GM21367 (cell line): ENCODE measurements around the gene MTCP1.

ENCODE experiments used
- ATAC-seq: cut with Tn5 transposase; IDR thresholded peaks from one replicate; pipeline ENCODE4 v1.9.1; 2021; ENCODE audit not compliant: unreplicated experiment

MTCP1 gene

GRCh38 chrX:155070975-155071693, at the start of gene MTCP1, which contains the start of the genes BRCC3 and CMC4:
Gene MTCP1 (minus strand): TSS chrX:155071136. CDS start chrX:155066010, 5,126 bp downstream.
Gene BRCC3 (plus strand): TSS chrX:155071508. CDS start chrX:155071528, 20 bp downstream.
Gene CMC4 (minus strand): TSS chrX:155071136. CDS start chrX:155064023, 7,113 bp downstream.
- peak; percentile 83 for ATAC-seq

DNA sequence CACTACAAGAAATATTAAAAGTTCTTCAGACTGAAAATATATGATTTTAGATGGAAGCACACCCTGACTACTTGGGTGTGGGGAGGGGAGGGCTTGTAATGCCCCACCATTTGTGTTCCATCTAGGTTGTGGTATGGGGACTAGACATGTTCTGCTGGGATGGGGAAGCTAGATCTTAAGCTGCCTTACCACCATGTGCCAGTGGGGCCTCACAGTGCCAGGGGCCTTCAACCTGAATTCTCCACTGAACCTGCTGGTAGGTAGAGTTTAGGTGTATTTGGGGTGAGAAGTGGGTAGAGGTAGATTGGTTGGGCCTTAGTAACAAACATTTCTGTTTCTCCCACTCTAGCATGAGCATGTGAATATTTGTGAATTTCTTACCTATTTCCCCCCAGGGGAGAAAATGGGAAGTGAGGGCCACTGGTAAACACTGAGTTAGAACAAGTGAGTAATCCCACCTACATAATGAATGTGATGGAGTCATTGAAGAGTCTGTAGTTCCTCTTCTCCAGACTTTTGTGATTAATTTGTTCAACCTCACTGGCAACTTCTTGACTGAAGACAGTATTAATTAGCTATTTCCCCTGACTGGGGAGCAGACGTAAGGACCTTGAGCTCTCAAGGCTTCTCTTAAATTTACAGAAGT, 44.4 kb upstream of the MTCP1 start:
- no peak for ATAC-seq

DNA sequence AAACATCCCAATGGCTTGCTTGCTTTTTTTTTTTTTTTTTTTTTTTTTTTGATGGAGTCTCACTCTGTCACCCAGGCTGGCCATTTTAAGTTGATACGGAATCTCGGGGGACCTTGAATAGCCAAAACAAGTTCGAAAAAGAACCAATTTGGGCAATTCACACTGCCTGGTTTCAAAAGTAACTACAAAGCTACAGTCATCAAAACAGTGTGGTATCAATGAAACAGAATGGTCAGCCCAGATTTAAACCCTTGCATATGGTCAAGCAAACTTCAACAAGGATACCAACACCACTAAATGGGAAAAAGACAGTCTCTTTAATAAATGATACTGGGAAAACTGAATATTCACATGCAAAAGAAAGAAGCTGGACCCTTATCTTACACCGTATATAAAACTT, 42.2 kb upstream of the MTCP1 start:
- no peak for ATAC-seq

DNA sequence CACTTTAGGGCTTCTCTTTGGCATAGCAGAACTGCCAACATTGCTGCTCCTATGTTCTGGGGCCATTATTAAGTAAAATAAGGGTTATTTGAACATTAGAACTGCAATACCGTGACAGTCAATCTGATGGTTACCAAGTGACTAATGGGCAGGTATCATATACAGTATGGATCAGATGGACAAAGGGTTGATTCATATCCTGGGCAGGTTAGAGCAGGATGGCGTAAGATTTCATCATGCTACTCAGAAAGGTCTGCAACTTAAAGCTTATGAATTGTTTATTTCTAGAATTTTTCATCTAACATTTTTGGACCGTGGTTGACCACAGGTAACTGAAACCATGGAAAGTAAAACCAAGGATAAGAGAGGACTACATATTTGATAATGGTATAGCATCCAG, 41.2 kb upstream of the MTCP1 start:
- no peak for ATAC-seq

DNA sequence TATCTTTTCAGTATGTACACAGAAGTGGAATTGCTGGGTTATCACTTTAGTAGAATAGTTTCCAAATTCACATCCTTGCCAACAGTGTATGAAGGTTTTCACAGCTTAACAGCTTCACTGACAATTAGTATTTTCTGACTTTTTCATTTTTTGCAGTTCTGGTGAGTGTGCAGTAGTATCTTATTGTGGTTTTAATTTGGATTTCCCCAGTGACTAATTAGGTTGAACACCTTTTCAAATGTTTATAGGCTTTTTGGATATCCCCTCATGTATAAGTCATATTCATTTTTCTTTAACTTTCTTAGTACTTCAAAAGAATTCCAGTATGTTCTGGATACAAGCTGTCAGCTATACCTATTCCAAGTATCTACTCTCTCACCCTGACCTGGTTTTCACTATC, 37.5 kb upstream of the MTCP1 start:
- no peak for ATAC-seq

DNA sequence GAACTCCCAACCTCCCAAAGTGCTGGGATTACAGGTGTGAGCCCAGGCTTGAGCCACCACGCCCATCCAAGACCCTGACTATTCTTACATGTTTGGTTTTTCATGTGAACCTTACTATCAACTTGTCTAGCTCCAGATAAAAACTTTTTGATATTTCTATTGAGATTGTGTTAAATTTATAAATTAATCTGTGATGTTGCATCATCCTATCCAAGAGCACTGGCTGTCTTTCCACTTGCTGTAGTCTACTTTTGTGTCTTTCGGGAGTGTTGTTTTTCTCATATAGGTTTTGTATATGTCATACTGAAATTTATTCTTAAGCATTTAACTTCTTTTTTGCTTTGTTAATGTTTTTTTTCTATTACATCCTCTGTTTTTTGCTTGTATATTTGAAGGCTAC, 35.0 kb upstream of the MTCP1 start:
- ATAC-seq, result no peak

DNA sequence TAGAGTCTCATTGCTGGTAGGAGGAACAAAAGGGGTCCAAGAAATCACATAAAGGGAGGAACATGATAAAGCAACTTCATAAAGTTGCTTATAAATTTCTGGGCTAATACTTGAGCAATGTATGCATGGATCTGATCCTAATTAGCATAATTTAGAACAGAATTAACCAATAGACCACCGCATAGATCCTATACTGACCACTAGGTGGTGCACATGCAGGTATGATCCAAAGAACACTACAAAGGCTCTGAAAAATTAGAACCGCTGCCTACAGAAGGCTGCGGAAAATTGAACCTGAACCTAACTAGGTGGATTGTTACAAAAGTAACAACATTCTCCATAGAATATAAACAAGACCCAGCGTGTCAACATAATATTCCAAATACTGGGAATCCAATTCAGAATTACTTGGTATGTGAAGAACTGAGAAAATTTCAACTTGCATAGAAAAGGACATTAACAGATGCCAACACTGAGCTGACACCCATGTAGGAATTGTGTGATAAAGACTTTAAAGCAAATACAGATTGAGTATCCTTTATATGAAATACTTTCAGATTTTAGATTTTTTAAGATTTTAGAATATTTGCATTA, 23.6 kb upstream of the MTCP1 start:
- ATAC-seq, result no peak

DNA sequence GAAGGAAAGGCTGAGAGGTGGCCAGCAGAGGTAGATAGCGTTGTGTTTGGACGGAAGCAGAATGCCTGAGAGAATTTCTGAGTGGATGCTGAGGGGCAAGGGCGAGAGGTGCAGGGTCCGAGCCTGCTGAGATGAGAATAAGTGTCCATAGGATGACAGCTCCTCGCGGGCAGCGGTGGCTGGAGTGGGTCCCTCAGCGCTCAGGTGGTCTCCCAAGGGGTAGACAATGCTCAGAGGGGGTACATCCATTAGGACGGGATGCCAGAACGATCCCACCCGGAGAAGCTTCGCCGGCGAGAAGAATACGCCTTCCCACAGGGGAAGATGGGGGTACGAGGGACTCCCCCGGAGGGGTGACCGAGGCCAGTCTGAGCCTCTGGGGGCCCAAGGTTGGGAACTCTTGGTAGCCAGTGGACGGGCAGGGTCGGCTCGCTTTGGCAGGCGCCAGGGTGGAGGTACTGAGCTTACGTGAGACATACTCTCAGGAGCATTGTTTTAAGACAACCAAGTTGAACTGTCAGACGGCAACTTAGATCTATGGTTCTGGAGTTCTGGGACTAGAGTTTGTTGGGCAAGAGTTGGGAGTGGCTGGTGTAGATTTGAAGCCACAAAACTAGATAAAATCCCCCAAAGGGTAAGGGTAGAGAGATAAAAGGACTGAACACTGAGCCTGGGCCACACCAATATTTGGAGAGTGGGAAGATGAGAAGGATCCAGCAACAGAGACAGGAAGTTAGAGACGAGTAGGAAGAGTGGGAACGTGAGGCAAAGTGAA, 16.2 kb upstream of the MTCP1 start:
- ATAC-seq, result no peak

DNA sequence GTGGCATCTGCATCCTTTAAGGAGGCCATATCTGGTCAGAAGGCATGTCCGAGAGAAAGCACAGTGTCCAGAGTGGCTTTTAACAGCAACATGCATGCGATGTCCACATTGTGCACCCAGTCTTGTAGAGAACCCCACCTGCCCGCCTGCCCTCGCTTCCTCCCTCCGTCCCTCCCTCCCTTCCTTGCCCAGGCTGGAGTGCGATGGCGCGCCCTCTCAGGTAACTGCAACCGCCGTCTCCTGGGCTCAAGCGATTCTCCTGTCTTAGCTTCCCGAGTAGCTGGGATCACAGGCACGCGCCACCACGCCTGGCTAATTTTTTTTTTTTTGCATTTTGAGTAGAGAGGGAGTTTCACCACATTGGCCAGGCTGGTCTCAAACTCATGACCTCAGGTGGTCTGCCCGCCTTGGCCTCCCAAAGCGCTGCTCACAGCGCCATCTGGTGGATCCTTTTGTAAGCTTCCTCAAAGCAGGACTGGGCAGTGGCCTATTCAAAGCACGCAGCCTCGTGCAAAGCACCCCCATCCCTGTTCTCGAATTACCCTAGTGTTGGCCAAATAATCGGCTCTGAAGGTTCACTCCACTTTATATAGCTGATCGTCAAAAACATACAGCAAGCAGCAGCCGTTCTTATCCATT, 15.4 kb upstream of the MTCP1 start:
- no peak for ATAC-seq

DNA sequence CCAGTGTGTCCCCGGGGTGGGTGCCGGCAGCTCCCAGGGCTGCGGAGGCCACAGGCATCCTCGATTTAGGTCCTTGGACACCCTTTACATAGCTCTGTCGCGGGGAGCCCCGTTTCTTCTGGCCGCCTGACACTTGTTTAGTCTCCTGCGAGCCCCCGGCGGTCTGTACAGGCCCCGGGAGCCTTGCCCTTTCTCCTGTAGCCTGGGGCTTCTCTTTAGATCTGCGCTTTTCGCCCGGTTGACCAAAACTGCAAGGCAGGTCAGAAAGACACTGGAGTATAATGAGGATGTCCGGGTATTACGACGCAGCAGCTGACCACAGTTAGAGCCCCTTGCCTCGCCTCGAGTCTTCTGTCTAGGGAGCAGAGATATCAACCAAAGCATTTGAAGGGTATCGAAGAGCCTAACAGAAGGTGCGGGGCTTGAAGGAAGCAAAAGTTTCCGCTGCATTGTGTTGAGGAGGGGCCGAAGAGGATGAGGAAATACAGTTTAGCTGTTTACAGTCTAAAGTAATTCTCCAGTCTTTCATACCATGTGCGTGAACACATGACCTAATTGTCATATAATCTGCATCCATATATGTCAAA, 851 bp upstream of the MTCP1 start:
- ATAC-seq, result peak; percentile 6

DNA sequence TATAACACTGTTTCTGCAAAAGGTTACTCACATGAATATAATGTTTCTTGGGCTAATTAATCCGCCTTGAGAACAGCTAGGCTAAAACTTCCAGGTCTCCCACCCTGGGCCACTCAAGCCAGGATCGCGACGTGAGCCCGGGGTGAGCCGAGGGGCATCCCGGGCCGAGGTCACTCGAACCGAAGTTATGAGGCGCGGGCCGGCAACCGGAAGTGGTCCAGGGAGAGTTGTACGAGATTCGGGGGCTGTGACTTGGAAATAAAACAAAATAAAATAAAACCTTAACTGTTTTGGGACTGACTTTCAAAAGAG, 317 bp downstream of the MTCP1 start:
- ATAC-seq, result peak; percentile 2

DNA sequence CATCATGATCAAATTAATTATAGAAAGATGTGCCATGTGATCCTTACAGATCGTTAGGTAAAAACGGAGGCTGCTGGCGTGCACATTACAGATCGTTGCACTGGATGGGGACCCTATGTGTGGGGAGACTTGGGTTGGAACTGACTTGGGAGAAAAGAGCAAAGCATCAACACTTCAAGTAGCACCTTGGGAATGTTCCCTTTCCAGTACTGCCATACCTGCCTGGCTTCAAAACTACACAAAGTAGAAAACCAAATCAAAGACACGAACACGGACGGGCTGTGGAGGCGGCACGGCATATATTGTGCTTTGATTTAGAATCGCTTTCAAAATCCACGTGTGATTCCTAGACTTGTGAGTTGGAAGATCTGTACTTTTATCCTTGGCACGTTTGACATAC, 898 bp downstream of the MTCP1 start:
- ATAC-seq, result no peak

DNA sequence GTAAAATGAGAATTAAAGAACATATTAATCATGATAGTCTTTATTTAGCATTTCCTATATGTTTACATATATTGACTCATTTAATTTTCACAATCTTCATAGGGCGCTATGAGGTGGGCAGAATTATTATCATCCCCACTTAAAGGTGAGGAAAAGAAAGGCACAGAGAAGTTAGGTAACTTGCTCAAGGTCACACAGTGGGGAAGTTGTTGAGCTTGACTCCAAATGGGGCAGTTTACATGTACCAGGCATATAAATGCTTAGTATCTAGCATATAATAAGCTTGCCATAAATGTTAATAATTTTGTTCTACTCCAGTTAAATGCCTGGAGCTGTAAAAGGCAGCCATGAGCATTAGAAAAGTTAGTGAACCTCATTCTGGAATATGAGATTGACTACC, 1.5 kb downstream of the MTCP1 start:
- no peak for ATAC-seq

DNA sequence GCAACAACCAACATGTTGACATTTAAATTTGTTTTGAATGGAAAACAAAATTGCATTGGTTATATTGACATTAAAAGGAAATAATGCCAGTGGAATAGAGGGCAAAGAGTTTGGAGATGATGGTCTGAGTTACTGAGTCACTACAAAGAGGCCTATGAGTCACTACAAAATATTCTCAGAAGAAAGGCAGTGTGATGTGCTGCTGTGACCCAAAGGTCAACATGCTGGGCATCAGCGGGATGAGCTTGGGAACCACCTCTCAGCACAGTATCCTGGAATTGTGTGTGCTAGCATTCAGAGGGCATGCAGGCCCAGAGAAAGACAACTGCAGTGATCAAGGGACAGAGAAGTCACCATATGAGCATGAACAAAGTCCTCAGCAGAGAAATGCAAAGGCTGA, 2.8 kb downstream of the MTCP1 start:
- no peak for ATAC-seq

- no peak for ATAC-seq
These were observed 5.8 kb downstream of the MTCP1 start for GRCh38 chrX:155065035-155065734.

- no peak for ATAC-seq
These were observed 9.2 kb downstream of the MTCP1 start for GRCh38 chrX:155061760-155062159.

DNA sequence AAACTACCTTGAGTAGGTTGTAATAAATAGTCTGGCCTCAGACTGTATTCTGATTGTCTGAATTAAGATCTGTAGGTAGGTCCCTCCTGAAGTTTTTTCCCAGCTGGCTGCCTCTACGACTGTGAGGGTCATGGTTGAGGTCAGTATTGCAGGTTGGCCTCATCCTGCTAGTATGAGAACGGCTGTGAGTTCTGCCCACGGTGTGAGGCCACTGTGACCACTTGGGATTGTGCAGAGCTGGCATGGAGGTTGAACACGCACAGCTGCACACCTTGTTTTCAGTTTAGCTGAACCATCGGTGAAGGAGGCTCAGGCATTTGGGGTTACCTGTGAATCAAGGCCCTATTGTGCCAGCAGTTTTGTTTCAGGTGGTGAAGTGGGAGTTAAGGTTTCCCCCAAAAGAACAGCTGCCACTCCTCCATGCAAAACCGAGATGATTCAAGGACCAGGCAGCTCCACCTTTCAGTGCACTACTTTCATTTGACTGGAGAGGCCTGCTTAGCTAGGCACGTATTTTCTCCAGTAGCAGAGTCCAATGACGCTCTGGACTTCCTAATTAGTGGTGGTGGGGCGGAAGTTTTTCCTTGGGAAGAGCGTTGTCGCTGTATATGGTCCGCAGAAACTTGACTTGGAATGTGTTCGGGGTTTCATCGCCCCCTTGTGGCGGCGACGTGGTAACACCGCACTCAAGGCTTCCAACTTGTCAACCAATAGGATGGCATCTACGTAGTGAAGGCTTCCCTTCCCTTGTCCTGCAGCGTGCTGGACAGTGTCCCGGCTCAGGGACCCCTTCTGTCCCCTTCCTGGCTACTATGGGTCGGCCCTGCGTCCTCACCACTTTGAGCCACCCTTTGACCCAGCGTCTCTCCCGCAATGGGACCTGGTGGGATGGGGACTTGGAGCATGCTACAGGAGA, 13.8 kb downstream of the MTCP1 start:
- ATAC-seq, result no peak

DNA sequence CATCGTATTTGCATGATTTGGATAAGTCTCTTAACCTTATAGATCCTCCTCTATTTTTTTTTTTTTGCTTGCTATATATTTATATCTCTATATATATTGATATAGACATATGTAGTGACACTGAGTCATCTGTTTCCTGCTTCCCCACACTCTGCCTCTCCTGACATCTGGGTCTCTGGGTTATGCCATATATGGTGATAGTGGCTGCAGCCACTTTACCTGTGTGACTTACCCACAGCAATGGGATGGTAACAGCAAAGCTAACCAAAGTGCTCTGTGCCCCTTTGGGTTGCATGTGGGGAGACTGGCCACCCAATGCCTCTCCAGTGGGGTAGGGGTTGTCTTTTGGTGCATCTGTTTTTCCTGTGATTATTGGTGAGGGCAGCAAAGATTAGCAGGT, 14.5 kb downstream of the MTCP1 start:
- ATAC-seq, result no peak

DNA sequence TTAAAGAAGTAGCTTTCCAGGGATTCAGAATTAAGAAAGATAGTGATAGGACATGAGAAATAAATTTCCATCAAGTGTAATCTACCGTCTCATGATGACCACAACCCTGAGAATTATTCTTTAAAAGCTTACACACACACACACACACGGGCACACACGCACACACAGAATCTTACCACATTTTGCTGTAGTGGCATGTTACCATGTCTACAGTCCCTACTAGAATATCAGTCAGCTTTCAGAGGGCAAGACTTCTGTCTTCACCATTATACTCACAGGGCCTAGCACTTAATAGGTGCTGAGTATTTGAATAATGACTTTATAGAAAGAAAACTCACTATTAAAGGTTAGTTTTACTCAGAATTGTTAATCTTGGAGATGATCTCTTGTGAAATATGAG, 15.4 kb downstream of the MTCP1 start:
- no peak for ATAC-seq
